Testis (tissue), 3 donors: Measurements from ENCODE around the gene BMP10. TPM values are rescaled to one million over a fixed set of nuclear protein-coding genes. Genes with fewer than 3 reads are reported as not detected.

Experiments used
- DNase-seq: peaks from one replicate; pipeline ENCODE4 v3.0.0-alpha.2; 2019
- H3K27ac ChIP-seq, 2 donors: fragments of 200-600 bp; sonication (generic); one replicate each; pipeline ENCODE4 v1.5.1; 2019
- H3K27me3 ChIP-seq: fragments of 200-600 bp; sonication (generic); one replicate; pipeline ENCODE4 v1.5.1; 2019
- H3K36me3 ChIP-seq: fragments of 200-600 bp; sonication (generic); one replicate; pipeline ENCODE4 v1.5.1; 2017; ENCODE audit warnings: low read depth; ENCODE audit errors: missing control alignments
- H3K4me1 ChIP-seq: fragments of 200-600 bp; sonication (generic); one replicate; pipeline ENCODE4 v1.5.1; 2019
- H3K4me3 ChIP-seq, 2 donors: fragments of 200-600 bp; sonication (generic); one replicate each; pipeline ENCODE4 v1.5.1; 2017 to 2019
- H3K9me3 ChIP-seq: fragments of 200-600 bp; sonication (generic); one replicate; pipeline ENCODE4 v1.5.1; 2017
- POLR2A ChIP-seq: fragments of 450-650 bp; IDR thresholded peaks from one replicate; pipeline ENCODE4 v1.6.1; 2017; ENCODE audit warnings: antibody characterized with exemption, mild to moderate bottlenecking, moderate library complexity
- WGBS, 2 donors: methylation state at CpG; one replicate each; pipeline ENCODE4 v1.1.5; 2018; 5-methylcytosine and 5-hydroxymethylcytosine counted together
- intact Hi-C: fragments of 100-400 bp; cut with DNase I; formaldehyde crosslinking; loops from one replicate; pipeline ENCODE4 v1.15.1; 2023; ENCODE audit warnings: low total_unique reads
- polyA plus RNA-seq: library from polyadenylated mRNA; stranded (reverse); fragments of 350-450 nt; fragmentation: Illumina TruSeq; extraction: RNeasy Lipid Tissue Mini Kit (QIAGEN cat#74804); gene quantifications from one replicate; pipeline ENCODE4 v1.2.3, GENCODE V29; 2014; ENCODE audit warnings: low read depth, low replicate concordance; ENCODE audit not compliant: insufficient read depth
- total RNA-seq, 2 donors: library from RNA; depleted of rRNA; stranded (reverse); fragments of >200 nt; gene quantifications; one replicate each; pipeline ENCODE4 v1.2.3, GENCODE V29; 2016
- TF ChIP-seq, protein P1 (sequence below), 3 experiments: fragments of 450-650 bp in 2 of 3; fragments of 200-600 bp in 1 of 3; sonication (generic) in 1 of 3; IDR thresholded peaks; one replicate each; pipeline ENCODE4 v1.5.1; 2016 to 2019; ENCODE audit warnings: antibody characterized with exemption in 3 of 3, mild to moderate bottlenecking in 2 of 3, moderate library complexity in 1 of 3

The BMP10 gene
- total and polyA plus RNA-seq, 3 donors from 2014 or later, result 0.26 TPM; not detected in 2

DNA sequence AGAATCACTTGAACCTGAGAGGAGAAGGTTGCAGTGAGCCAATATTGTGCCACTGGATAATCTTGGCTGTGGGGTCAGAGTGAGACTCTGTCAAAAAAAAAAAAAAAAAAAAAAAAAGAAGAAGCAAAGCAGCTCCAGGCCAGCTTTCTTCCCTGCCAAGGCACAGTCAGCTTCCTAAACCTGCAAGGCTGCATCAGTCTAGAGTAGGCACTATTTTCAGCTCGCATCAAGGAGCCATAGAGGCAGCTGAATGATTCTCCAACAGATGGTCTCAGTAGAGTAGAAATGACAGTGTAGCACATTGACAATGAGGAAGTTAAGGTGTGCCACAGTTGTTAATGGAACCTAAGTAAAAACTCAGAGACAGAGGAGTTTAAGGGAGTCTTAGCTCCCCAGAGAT is 35.6 kb downstream of the BMP10 start:
- no peaks in the 10 kb centered on the region for H3K9me3 ChIP-seq
- DNase-seq, result no peak
- no peaks in the 10 kb centered on the region for H3K36me3 ChIP-seq
- H3K4me1 ChIP-seq, result peaks cover 9% of the 10 kb centered on the region
- TF ChIP-seq POLR2A, result no peak
- TF ChIP-seq, protein P1, sequence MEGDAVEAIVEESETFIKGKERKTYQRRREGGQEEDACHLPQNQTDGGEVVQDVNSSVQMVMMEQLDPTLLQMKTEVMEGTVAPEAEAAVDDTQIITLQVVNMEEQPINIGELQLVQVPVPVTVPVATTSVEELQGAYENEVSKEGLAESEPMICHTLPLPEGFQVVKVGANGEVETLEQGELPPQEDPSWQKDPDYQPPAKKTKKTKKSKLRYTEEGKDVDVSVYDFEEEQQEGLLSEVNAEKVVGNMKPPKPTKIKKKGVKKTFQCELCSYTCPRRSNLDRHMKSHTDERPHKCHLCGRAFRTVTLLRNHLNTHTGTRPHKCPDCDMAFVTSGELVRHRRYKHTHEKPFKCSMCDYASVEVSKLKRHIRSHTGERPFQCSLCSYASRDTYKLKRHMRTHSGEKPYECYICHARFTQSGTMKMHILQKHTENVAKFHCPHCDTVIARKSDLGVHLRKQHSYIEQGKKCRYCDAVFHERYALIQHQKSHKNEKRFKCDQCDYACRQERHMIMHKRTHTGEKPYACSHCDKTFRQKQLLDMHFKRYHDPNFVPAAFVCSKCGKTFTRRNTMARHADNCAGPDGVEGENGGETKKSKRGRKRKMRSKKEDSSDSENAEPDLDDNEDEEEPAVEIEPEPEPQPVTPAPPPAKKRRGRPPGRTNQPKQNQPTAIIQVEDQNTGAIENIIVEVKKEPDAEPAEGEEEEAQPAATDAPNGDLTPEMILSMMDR (IDR thresholded peaks at IDR 0.05), result no peak
- 68 to 89% methylated on average over 1 of the region's 1 CpG for WGBS, 2 donors
- no peak overlapping the region for H3K4me3 ChIP-seq
- no peak overlapping the region for H3K27ac ChIP-seq
- H3K27me3 ChIP-seq, result no peaks in the 10 kb centered on the region
- intact Hi-C loops, result no loop called here

DNA sequence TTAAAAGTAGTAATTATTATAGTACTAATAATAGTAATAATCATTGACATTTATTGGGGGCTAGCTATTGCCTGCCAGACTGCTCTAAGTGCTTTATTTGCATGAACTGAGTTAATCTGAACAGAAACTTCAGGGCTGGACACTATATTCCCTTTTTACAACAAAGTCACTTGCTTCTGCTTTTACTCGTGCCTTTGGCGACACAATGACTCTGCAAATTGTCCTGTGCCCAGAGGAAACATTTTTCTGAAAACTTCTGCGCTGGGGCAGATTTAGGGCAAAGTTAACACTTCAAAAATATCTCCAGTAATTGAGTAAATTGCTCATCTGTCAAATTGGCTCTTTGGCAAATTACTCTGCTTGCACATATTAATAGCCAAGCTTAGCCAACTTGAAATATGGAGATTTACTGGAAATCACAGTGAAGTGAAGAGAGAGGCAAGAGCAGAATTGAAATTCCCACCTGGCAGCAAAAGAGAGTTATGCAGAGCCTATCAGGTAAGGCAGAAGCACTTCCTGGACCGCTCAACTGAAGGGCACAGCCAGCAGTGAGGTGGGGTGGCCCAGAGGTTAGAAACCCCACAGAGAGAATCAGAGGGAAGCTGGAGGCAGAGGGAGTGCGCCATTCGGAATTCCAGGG is 36.3 kb downstream of the BMP10 start:
- Histone ChIP-seq H3K4me3 (no peak overlapping the region), H3K9me3 (no peaks in the 10 kb centered on the region), H3K4me1 (peaks cover 13% of the 10 kb centered on the region), H3K36me3 (no peaks in the 10 kb centered on the region), H3K27ac (no peak overlapping the region), H3K27me3 (no peaks in the 10 kb centered on the region)
- no peak for DNase-seq
- WGBS, 2 donors, result 88 to 89% methylated on average over 6 of the region's 6 CpGs
- TF ChIP-seq, protein P1 (IDR thresholded peaks at IDR 0.05), result no peak
- no peak for TF ChIP-seq POLR2A
- intact Hi-C loops, result no loop called here

DNA sequence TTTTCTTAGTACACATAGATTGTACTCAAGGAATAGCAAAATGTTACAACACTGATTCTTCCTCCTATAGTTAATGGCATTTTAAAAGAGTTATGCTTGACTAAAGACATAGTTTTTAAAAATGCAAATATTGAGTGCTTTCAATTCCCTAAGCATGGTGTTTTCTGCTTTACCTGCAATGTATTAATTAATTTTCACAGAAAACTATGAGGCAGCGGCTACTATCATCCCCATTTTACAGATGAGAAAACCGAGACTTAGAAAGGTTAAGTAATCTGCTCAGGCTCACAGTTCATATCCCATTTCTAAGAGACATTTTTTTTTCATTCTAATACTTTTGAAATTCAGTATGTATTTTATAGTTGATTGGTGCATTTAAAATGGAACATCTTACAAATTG is 38.0 kb downstream of the BMP10 start:
- no peaks in the 10 kb centered on the region for H3K36me3 ChIP-seq

DNA sequence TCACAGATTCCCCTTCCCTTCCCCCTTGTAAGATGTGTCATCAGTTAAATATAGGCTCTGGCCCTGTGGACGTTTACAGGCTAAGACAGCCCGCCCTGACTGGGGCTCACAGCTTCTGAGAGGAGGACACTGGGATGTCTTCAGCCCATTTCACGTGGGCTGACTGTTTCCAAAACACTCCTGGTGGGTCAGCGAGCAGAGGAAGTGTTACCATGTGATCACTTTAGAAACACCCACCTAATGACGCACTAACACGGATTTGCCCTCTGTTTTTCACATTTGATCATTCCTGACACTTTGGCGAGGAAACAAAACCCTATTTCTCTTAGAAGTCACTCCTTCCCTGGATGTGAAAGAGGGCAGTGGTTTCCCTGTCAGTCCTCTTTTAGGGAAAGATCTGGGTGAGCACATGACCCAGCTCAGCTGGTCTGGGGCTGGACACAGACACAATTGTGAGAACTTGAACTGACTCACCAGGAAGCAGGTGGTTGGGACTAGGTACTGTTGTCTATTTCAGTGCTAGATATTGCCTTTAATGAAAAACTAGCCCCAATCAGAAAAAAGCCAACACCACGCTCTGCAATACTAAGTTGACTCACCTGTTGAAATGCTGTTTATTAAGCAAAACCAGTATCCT is 38.8 kb downstream of the BMP10 start:
- DNase-seq, result peak; percentile 44
- 61 to 79% methylated on average over 8 of the region's 8 CpGs for WGBS, 2 donors
- Histone ChIP-seq H3K36me3 (no peaks in the 10 kb centered on the region), H3K9me3 (no peaks in the 10 kb centered on the region), H3K4me1 (peaks cover 36% of the 10 kb centered on the region), H3K27ac (peak overlapping the region; percentile 32 to 76), H3K4me3 (no peak overlapping the region), H3K27me3 (no peaks in the 10 kb centered on the region)
- intact Hi-C loops, result no loop called here
- TF ChIP-seq, protein P1 (IDR thresholded peaks at IDR 0.05), result no peak
- TF ChIP-seq POLR2A, result no peak

More for the DNA sequence above, 38.0 kb downstream of the BMP10 start:
- intact Hi-C loops, result no loop called here
- H3K4me3 ChIP-seq, result no peak overlapping the region
- TF ChIP-seq, protein P1 (IDR thresholded peaks at IDR 0.05), result no peak
- TF ChIP-seq POLR2A, result no peak
- H3K4me1 ChIP-seq, result peaks cover 30% of the 10 kb centered on the region
- H3K9me3 ChIP-seq, result no peaks in the 10 kb centered on the region
- DNase-seq, result no peak
- no peaks in the 10 kb centered on the region for H3K27me3 ChIP-seq
- 93 to 97% methylated on average over 2 of the region's 2 CpGs for WGBS, 2 donors
- peak overlapping the region in 1 of 2 donors; percentile 76 for H3K27ac ChIP-seq
